ENCODE results near the gene JAK2.

JAK2 gene

DNA sequence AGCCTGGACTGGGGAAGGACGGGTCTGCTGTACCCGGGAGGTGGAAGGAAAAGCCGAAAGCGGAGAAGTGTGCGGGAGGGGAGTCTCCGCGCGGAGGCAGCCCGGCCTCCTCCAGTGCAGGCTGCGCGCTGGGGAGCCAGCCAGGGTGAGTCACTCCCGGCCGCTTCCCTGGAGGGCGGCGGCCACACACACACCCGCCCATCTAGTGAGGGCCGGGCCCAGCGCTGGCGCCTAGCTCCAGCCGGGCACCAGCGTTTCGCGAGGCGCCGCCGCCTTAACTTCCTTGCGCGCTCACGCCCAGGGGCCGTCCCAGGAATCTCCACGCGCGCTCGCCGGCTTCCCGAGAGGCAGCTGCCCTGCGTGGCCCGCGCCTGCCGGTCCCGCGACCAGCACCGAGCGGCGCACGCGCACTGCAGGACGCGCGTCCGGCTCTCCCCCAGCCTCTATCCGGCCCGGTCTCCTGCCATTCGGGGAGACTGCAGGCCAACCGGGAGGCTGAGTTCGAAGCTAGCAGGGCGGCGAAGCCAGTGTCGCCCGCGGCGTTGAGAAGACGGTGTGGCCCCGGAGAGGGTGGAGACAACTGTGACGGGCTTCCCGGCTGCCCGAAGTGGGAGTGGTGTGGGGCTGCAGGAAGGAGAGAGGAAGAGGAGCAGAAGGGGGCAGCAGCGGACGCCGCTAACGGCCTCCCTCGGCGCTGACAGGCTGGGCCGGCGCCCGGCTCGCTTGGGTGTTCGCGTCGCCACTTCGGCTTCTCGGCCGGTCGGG is at the start of gene JAK2:
TSS of gene JAK2 (plus strand) at position 652 of the 765 bp plus-strand sequence. CDS start 36,716 bp downstream, outside the sequence.
- TF ChIP-seq, protein P1, sequence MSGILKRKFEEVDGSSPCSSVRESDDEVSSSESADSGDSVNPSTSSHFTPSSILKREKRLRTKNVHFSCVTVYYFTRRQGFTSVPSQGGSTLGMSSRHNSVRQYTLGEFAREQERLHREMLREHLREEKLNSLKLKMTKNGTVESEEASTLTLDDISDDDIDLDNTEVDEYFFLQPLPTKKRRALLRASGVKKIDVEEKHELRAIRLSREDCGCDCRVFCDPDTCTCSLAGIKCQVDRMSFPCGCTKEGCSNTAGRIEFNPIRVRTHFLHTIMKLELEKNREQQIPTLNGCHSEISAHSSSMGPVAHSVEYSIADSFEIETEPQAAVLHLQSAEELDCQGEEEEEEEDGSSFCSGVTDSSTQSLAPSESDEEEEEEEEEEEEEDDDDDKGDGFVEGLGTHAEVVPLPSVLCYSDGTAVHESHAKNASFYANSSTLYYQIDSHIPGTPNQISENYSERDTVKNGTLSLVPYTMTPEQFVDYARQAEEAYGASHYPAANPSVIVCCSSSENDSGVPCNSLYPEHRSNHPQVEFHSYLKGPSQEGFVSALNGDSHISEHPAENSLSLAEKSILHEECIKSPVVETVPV (CRISPR knock-in tag; IDR thresholded peaks at IDR 0.05) = no peak; the same call in 1 of the 2 replicates
- 0 out of 2 replicates have a peak, but pooled peaks have one; percentile 27 for TF ChIP-seq ZFP3 (CRISPR knock-in tag; IDR thresholded peaks at IDR 0.05)
- TF ChIP-seq, protein P2, sequence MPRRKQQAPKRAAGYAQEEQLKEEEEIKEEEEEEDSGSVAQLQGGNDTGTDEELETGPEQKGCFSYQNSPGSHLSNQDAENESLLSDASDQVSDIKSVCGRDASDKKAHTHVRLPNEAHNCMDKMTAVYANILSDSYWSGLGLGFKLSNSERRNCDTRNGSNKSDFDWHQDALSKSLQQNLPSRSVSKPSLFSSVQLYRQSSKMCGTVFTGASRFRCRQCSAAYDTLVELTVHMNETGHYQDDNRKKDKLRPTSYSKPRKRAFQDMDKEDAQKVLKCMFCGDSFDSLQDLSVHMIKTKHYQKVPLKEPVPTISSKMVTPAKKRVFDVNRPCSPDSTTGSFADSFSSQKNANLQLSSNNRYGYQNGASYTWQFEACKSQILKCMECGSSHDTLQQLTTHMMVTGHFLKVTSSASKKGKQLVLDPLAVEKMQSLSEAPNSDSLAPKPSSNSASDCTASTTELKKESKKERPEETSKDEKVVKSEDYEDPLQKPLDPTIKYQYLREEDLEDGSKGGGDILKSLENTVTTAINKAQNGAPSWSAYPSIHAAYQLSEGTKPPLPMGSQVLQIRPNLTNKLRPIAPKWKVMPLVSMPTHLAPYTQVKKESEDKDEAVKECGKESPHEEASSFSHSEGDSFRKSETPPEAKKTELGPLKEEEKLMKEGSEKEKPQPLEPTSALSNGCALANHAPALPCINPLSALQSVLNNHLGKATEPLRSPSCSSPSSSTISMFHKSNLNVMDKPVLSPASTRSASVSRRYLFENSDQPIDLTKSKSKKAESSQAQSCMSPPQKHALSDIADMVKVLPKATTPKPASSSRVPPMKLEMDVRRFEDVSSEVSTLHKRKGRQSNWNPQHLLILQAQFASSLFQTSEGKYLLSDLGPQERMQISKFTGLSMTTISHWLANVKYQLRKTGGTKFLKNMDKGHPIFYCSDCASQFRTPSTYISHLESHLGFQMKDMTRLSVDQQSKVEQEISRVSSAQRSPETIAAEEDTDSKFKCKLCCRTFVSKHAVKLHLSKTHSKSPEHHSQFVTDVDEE (CRISPR knock-in tag; IDR thresholded peaks at IDR 0.05) = 0 out of 2 replicates have a peak, but pooled peaks have one; percentile 19
- peak; percentile 94 for ATAC-seq

DNA sequence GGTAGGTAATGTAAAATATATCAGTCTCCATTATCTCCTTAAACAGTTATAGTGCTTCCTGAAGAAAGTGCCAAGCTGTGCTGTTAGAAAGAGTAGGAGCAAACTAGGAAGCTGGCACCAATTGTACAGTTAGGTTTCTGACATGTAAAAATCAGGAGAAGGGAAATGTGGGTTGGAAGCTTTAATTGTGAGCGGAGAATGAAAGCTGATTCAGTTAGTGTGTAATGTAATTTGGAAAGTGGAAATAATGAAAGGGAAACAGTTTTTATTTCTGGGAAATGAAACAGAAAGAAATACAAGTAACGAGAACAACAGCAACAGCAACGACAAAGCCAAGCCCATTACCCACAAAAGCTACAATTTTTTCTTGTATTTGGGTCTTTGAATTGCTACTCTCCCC is 48.8 kb upstream of the JAK2 start:
- TF ChIP-seq, protein P3, sequence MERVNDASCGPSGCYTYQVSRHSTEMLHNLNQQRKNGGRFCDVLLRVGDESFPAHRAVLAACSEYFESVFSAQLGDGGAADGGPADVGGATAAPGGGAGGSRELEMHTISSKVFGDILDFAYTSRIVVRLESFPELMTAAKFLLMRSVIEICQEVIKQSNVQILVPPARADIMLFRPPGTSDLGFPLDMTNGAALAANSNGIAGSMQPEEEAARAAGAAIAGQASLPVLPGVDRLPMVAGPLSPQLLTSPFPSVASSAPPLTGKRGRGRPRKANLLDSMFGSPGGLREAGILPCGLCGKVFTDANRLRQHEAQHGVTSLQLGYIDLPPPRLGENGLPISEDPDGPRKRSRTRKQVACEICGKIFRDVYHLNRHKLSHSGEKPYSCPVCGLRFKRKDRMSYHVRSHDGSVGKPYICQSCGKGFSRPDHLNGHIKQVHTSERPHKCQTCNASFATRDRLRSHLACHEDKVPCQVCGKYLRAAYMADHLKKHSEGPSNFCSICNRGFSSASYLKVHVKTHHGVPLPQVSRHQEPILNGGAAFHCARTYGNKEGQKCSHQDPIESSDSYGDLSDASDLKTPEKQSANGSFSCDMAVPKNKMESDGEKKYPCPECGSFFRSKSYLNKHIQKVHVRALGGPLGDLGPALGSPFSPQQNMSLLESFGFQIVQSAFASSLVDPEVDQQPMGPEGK (CRISPR knock-in tag; IDR thresholded peaks at IDR 0.05; ENCODE audit: borderline replicate concordance) = no peak
- TF ChIP-seq PPARA (CRISPR knock-in tag; IDR thresholded peaks at IDR 0.05; ENCODE audit: borderline replicate concordance) = no peak
- no peak for TF ChIP-seq CSDC2 (CRISPR knock-in tag; IDR thresholded peaks at IDR 0.05)
- no peak for TF ChIP-seq ARNTL (CRISPR knock-in tag; IDR thresholded peaks at IDR 0.05; ENCODE audit: borderline replicate concordance, low read depth)
- TF ChIP-seq ZFP30 (CRISPR knock-in tag; IDR thresholded peaks at IDR 0.05) = no peak
- no peak for TF ChIP-seq GLIS3 (CRISPR knock-in tag; IDR thresholded peaks at IDR 0.05)
- no peak for TF ChIP-seq RARB (CRISPR knock-in tag; IDR thresholded peaks at IDR 0.05)
- TF ChIP-seq, protein P4, sequence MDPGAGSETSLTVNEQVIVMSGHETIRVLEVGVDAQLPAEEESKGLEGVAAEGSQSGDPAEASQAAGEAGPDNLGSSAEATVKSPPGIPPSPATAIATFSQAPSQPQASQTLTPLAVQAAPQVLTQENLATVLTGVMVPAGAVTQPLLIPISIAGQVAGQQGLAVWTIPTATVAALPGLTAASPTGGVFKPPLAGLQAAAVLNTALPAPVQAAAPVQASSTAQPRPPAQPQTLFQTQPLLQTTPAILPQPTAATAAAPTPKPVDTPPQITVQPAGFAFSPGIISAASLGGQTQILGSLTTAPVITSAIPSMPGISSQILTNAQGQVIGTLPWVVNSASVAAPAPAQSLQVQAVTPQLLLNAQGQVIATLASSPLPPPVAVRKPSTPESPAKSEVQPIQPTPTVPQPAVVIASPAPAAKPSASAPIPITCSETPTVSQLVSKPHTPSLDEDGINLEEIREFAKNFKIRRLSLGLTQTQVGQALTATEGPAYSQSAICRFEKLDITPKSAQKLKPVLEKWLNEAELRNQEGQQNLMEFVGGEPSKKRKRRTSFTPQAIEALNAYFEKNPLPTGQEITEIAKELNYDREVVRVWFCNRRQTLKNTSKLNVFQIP (CRISPR knock-in tag; IDR thresholded peaks at IDR 0.05; ENCODE audit: borderline replicate concordance, low read depth) = no peak
- TF ChIP-seq ZC3H10 (CRISPR knock-in tag; IDR thresholded peaks at IDR 0.05) = no peak
- no peak for TF ChIP-seq BACH2 (CRISPR knock-in tag; IDR thresholded peaks at IDR 0.05; ENCODE audit: borderline replicate concordance)
- TF ChIP-seq, protein P5, sequence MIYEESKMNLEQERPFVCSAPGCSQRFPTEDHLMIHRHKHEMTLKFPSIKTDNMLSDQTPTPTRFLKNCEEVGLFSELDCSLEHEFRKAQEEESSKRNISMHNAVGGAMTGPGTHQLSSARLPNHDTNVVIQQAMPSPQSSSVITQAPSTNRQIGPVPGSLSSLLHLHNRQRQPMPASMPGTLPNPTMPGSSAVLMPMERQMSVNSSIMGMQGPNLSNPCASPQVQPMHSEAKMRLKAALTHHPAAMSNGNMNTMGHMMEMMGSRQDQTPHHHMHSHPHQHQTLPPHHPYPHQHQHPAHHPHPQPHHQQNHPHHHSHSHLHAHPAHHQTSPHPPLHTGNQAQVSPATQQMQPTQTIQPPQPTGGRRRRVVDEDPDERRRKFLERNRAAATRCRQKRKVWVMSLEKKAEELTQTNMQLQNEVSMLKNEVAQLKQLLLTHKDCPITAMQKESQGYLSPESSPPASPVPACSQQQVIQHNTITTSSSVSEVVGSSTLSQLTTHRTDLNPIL (CRISPR knock-in tag; IDR thresholded peaks at IDR 0.05; ENCODE audit: low read depth) = no peak
- TF ChIP-seq ZNF70 (CRISPR knock-in tag; IDR thresholded peaks at IDR 0.05) = no peak
- TF ChIP-seq, protein P1 (CRISPR knock-in tag; IDR thresholded peaks at IDR 0.05) = no peak
- TF ChIP-seq ZFP3 (CRISPR knock-in tag; IDR thresholded peaks at IDR 0.05) = no peak
- TF ChIP-seq ISL1 (CRISPR knock-in tag; IDR thresholded peaks at IDR 0.05) = no peak
- TF ChIP-seq SNAI2 (CRISPR knock-in tag; IDR thresholded peaks at IDR 0.05) = no peak
- TF ChIP-seq TOX (CRISPR knock-in tag; IDR thresholded peaks at IDR 0.05; ENCODE audit: borderline replicate concordance) = no peak
- no peak for TF ChIP-seq ESRRG (CRISPR knock-in tag; IDR thresholded peaks at IDR 0.05)
- TF ChIP-seq ZNF565 (CRISPR knock-in tag; conservative IDR thresholded peaks at IDR 0.05; ENCODE audit: low read depth) = no peak
- no peak for ATAC-seq
